HG02973 (cell line): Measurements from ENCODE around the gene C14orf119.
"Not testable (repeated sequence)": the region's sequence is repeated elsewhere in the genome, so short reads cannot be mapped to it uniquely, and the experiment has no call there.

Source experiments
- ATAC-seq: cut with Tn5 transposase; IDR thresholded peaks from one replicate; pipeline ENCODE4 v1.9.1; 2021; ENCODE audit warnings: moderate library complexity; ENCODE audit not compliant: unreplicated experiment

Gene C14orf119

DNA sequence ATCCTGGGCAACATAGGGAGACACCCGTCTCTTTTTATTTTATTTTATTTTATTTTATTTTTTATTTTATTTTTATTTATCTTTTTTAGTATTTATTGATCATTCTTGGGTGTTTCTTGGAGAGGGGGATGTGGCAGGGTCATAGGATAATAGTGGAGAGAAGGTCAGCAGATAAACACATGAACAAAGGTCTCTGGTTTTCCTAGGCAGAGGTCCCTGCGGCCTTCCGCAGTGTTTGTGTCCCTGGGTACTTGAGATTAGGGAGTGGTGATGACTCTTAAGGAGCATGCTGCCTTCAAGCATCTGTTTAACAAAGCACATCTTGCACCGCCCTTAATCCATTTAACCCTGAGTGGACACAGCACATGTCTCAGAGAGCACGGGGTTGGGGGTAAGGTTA is 12.3 kb downstream of the C14orf119 start:
- ATAC-seq: not testable (repeated sequence)

DNA sequence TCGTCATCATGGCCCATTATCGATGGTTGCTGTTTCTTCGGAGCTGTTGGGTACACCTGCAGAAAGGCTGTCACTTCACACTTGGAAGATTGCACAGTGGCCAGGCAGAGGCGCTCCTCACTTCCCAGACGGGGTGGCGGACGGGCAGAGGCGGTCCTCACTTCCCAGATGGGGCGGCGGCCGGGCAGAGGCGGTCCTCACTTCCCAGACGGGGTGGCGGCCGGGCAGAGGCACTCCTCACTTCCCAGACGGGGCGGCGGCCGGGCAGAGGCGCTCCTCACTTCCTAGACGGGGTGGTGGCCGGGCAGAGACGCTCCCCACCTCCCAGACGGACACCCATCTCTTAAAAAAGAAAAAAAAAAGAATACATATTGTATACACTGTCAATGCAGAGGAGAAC is 12.9 kb downstream of the C14orf119 start:
- not testable (repeated sequence) for ATAC-seq

DNA sequence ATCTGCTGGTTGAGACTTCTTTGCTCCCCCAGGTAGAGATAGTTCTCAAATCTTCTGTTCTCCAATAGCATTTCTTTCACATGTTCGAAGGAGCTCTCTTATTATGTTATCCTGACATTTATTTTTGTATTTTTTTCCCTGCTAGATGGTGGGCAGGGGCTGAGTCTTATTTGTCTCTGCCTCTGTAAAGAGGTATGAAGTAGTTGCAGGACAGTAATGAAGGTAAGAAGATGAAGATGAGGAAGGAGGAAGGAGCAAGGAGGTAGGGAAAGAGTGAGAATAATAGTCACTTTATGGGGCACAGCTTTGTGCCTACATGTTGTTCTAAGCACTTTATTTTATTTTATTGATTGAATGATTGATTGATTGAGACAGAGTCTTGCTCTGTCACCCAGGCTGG is 14.5 kb downstream of the C14orf119 start:
- ATAC-seq: no peak

DNA sequence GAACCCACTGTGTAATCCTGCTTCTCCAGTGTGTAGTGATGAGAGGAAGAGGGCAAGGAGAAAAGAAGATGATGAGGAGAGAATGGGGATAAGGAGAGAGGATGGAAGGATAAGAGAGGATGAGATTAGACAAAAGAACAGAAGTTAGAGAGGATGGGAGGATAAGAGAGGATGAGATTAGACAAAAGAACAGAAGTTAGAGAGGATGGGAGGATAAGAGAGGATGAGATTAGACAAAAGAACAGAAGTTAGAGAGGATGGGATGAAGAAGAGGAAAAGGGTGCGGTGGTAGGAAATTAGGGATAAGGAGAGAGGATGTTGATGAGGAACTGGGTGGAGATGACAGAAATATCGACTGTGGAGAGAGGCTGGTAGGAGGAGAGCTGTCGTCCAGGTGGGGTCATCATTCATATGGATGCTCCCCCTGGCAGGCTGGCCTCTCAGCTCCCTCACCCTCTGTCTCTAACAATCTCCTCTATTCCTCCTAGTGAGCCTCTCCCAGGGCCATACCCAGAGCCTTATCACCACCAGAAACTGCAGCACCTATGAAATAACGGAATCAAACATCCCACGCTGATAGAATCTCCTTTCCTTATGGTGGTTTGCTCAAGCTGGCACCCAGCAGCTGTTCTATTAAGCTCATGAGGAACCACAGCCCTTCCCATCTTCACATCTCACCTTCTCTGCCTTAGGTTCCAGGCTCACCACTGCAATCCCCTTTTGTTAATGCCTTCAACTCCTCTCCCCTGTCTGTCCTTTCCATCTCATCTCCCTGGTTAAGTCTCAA is 15.5 kb downstream of the C14orf119 start:
- ATAC-seq: no peak

DNA sequence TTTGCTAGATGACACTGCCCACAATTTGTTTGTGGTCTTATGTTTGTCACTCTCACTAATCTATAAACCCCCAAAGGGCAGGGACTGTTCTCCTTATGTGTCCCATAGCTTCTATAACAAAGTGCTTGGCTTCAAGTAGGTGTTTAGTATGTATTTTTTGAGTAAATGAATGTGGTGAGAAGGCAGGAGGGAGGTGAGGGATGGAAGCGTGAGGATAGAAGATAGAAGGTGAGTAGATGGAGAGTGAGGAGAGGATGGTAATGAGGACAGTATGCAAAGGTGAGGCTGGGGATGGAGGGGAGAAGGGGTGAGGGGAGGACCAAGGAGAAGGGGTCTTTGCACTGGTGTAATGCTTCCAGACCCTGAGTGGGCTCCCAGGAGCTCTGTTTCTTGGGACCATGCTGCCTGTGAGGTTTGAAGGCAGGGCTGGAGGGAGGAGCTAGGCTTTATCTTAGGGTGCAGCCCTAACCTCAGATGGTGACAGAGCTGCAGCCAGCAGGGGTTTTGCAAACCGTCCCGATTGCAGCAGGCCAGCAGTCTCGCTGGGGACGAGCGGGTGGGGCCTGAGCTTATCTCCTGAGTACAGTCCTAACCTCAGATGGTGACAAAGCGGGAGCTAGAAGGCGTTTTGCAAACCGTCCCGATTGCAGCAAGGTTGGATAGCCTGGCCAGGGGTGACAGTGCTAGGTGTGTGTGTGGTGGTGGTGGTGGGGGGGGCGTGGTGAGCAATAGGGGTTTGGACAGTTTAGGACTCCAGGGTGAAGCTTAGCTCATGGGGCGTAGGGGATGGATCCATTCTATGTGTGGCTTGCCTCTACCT is 17.3 kb downstream of the C14orf119 start:
- ATAC-seq: no peak

DNA sequence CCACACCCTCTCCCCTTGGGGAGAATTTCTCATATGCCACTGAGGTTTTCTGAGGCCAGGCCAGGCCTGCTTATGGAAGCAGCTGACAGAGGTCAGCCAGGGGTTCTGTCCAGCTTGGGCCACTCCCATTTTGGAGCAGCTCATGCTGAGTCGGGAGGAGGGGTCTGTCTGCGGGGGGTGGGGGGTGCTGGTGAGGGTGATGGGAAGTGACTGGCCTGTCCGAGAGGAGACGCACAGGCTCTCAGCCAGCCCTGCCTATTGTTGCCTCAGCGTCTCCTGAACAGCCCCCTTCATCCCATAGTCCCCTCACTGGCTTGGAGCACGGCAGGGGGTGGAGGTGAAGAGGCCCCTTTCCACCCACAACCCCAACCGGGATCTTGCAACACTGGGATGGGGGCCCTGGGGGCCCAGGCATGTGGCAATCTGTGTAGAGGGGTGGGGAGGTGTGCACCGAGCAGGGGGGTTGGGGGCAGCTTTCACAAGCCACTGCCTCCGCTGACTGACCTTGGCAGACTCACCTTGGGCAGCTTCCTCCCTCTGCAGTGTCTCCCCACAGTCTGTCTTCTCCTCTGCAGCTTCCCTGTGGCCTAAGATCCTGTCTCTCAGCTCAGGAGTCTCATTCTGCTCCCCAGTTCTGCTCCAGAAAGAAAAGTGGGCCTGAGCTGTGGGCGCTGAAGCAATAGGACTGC is 18.3 kb downstream of the C14orf119 start:
- no peak for ATAC-seq

DNA sequence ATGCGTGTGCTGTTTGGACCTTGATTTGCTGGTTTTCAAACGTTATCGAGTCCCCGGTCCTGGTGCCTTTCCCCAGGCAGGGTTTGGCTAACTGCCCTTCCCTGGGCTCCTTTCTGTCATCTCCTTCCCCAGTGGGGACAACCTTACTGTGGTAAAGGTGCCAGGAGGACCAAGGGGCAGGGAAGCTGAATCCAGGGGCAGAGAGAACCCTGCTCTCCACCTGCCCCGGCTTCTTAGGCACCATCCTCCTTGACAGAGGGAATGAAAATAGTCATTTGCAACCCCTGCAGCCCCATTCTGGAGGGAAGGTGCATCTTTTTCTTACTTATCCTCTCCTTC is 18.8 kb downstream of the C14orf119 start:
- ATAC-seq: no peak

DNA sequence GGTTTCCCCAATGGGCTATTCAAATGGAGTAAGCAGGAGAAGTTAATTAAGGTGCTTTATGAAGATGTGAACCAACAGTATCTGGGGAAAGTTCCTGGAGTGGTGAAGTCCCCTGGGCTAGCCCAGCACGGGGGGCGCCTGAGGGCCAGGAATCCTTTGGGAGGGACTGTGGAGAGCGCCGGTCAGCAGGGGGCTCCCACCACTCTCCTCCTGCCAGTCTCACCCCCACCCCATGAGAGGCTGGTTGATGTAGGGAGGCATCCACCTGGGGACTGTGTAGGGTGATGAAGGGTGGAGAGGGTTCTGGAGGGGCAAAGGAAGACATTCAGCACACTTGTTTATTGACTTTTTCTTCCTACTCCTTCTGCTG is 19.3 kb downstream of the C14orf119 start:
- no peak for ATAC-seq

DNA sequence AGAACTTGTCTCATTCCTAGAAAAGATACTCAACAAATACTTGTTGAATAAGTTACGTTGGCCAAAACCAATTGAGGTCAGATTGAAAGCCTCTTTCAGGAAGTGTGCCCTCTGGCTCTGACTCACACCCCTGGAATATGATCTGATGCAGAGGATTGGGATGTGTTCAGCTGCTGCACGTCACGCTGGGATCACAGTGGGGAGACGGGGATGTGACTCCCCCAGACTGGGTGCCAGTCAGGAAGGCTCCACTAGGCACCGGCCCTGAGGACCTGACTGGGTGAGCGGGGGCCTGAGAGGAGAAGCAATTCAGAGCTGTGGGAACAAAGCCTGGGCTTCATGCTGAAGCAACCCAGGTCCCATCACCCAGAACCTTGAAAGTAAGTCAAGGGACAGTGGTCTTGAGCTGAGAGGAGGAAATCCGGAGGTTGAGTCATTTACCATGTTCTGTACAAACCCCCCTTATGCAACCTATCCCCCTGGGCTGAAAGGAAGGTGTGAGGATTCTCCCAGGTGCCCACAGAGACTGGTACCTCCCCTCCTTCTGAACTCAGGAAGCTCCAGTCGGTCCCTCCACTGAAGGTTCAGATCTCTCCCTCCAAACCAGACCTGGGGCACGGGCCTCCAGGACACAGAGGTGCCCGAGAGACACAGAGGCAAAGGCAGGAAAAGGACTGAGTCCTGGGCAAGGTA is 19.9 kb downstream of the C14orf119 start:
- no peak for ATAC-seq

DNA sequence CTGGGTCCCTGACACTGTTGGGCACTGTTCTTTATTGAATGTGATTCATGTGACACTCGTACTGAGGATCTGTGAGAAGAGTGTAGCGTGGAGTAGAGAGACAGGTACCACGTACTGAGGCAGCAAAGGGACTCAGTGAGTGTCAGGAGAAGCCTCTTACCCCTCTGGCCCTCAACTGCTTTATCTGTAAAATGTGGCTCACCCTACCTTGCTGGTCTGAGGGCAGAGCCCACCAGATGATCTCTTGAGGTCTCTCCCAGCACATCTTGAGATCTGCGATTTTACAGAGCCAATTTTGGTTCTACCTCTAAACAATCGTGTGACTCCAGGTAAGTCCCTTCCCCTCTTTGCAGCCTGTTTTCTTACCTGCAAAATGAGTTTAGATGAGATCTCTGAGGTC is 20.6 kb downstream of the C14orf119 start:
- no peak for ATAC-seq

DNA sequence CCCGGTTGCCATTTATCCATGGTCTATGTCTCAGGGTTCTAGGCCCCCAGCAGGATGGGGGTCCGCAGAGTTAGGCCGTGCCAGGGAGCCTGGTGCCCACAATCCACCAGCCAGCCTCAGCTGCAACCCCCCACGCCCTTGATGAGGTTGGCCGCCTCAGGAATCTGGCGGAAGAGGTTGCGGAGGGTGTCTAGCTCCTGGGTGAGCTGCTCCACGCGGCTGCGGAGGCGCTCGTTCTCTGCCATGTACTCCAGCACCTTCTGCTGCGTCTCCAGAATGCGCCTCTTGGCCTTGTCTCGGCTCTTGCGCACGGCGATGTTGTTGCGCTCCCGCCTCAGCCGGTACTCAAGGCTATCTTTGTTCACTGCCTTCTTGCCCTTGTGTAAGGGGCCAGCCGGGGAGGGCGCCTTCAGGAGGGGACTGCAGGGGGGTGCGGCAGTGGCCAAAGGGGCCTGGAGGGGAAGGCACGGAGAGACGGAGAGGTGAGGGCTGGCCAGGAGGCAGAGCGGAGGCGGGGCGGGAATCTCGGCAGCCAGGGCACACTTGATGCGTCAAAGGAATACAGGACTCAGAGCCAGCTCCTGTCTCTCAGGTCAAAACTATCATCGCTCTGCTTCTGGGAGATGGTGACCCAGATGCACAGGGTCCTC is 22.2 kb downstream of the C14orf119 start:
- ATAC-seq: no peak

DNA sequence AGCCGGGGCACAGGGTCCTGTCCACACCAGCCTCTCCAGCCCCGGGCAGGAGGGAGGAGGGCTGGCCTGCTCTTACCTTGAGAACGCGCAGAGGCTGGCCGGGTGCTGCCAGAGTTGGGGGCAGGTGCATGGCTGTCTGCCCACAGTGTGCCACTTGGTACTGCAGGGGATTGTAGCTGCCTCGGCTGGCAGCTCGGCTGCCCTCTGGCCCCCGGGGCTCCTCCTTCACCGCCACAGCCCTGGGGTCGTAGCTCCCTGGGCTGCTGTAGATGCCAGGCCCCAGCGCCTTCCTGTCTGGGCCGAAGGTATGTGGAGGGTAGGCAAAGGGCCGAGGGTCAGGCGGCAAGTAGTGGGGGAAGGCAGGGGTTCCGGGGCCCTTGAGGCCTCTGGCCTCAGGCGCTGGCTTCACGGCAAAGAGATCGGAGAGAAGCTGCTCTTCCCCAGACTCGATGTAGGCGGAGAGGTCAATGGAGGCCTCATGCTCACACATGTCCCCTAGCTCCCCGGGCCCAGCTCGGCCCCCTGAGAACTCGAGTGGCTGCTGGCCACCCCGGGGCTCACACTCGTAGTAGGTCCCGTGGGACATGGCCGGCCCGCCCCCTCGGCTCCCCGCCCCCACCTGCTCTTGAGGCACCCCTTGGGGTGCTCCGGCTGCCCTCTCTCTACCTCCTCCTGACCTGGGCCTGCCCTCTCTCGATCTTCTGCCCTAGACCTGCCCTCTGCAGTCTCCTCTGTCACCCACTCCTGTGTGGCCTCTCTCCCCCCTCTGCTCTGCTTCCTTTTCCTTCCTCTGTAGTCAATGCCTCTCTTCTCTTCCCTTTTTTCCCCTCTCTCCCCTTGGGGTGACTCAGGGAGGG is 23.4 kb downstream of the C14orf119 start, which contains the start of gene CEBPE:
Gene CEBPE (minus strand): TSS at position 750 of the 857 bp plus-strand sequence. CDS start 164 bp downstream, at position 586.
- ATAC-seq: no peak

DNA sequence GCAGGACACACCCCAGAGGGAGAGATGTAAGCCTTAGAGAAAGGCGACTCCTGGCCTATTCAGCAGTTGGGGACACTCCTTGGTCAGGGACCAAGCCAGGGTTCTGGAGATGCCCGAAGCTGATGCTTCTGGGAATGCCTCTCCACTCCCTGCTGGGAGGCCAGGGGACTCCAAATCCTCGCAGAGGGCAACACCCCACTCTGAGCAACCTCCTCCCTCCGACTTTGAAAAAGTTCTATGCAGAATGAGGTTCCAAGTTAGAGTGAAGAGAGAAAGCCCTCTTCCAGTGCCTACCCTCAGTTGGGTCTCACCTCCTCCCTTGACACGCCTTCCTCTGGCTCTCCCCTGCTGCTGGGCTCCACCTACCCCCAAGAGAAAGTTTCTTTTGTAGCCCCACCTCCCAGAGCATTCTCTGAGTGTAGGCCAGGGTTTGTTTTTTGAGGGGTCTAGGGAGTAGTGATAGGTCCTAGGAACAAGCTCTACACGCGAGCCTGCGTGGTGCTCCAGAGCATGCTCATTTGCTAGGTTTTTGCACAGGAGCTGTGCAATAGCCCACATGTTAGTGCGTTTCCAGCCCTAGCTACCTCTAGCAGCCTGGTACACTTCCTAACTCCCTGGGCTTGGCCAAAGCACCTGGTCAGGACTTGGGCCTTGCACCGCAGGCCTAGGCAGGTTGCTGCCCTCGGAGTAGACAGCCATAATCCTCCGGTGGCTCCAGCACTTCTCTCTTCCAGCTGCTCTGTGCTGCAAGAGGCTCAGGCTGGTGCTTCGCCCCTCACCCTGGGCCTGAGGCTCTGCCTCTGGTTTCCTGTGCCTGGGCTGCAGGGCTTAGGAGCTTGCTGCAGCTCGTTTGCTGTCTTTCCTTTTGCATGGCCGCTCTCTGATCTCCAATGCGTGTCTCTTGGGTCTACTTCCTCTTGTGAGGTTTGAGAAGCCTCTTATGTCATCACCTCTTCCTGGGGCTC is 24.3 kb downstream of the C14orf119 start:
- ATAC-seq: no peak

DNA sequence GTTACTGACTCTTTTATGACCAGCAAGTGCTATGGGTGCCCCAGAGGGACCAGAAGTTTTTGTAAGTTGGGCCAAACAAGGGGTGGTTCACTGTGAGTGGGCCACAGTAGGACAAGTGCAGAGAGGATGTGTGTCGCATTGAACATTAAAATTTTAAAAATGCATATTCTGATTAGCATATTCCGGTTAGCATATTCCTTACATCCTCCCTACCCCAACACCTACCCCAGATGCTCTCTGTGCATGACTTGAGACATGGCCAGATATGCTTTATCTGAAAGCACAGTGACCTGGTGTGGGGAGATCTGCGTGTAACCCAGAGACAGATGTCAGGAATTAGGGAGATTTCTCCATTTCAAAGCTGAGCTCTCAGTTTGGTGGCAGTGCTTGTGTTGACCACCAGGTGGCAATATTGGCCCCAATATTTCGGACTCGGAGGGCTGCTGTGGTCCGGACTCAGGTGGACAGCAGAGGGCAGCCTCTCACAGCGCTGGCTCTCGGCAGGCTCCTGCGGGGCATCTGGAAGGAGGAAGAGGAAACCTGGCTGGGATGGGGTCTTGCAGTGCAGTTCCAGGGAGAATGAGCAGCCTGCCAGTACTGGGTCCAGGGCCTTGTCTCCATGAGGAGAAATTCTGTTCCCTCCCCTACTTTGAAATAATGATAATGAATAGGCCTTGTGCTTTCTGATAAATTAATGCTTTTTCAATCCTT is 25.4 kb downstream of the C14orf119 start:
- peak; percentile 67 for ATAC-seq

DNA sequence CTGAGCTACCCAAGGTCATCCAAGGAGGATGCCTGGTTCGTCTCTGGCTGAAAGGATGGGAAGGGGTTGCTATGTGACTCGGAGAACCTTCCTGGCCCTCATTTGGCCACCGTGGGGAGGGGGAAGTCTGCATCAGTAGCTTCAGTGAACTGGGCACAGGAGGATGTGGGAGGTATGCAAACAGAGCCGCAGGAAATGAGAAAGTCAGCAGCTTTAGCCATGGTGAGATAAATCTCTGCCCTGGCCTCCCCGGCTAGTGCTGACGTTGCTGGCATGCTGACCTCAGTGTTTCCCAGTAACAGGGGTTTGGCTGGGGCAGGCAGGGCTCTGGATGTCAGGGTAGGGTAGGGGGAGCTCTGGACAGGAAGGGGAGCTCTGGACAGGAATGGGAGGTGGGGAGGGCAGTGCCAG is 26.1 kb downstream of the C14orf119 start:
- ATAC-seq: no peak

DNA sequence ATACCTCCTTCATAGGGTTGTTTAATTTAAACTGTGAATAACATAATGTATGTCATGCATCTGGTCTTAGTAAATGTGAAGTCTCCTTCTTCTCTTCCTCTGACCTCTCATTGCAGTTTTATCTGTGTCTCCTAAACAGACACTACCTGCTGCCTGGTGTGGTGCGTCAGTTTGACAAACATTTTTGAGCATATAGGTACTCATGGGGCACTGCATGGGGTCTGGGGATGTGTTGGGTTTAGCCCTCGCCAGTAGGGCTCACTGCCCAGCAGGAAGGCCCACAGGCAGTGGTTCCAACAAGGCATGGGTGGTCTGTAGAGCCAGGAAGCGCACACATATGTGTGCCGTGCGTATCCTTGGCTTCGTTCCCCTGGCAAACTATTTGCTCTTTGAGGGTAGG is 26.8 kb downstream of the C14orf119 start:
- no peak for ATAC-seq

DNA sequence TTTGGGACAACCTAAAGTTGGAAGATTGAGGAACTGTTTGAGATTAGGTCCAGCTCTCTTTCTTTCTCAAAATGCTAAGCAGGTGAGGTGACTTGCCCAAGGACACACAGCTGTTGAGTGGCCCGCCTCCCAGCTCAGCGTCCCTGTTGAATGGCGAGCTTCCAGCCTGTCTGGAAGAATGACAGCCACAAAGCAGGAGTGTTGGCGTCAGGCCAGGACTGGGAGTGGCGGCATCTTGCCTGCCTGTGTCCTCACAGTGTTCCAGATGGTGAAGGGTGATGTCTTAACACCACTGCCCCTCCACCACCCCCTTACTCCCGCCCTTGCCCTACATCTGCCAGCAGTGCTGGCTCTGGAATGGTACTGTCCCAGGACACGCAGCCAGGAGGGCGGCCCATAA is 28.1 kb downstream of the C14orf119 start:
- ATAC-seq: no peak
